ENCODE measurements around the gene NPAS4.

The NPAS4 gene

GRCh38 chr11:66388780-66389386 is 32.0 kb upstream of the NPAS4 start:
- no peak overlapping the region for H3K4me3 ChIP-seq (replicated peaks; ENCODE audit: low read depth, low read length)
- no peak for DNase-seq (ENCODE audit: extremely low read depth, low read depth)
- TF ChIP-seq, protein P1, sequence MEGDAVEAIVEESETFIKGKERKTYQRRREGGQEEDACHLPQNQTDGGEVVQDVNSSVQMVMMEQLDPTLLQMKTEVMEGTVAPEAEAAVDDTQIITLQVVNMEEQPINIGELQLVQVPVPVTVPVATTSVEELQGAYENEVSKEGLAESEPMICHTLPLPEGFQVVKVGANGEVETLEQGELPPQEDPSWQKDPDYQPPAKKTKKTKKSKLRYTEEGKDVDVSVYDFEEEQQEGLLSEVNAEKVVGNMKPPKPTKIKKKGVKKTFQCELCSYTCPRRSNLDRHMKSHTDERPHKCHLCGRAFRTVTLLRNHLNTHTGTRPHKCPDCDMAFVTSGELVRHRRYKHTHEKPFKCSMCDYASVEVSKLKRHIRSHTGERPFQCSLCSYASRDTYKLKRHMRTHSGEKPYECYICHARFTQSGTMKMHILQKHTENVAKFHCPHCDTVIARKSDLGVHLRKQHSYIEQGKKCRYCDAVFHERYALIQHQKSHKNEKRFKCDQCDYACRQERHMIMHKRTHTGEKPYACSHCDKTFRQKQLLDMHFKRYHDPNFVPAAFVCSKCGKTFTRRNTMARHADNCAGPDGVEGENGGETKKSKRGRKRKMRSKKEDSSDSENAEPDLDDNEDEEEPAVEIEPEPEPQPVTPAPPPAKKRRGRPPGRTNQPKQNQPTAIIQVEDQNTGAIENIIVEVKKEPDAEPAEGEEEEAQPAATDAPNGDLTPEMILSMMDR (IDR thresholded peaks at IDR 0.05; ENCODE audit: low read depth, low read length, missing control alignments), result peak; percentile 95

GRCh38 chr11:66391322-66391721 is 29.5 kb upstream of the NPAS4 start:
- TF ChIP-seq, protein P1 (IDR thresholded peaks at IDR 0.05; ENCODE audit: low read depth, low read length, missing control alignments), result no peak
- DNase-seq (ENCODE audit: extremely low read depth, low read depth), result no peak
- H3K4me3 ChIP-seq (replicated peaks; ENCODE audit: low read depth, low read length), result no peak overlapping the region

DNA sequence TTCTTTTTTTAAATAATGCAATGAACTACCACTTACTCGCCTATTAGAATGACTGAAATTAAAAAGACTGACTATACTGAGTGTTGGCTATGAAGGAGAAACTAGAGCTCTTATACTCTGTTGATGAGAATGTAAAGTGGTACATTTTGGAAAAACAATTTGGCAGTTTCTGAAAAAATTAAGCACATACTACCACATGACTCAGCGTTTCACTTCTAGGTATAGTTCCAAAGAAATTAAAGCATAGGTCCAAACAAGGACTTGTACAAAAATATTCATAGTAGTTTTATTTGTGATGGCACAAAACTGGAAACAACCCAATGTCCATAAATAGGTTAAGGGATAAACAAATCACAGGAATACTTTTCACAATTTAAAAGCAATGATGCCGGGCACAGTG is 26.9 kb upstream of the NPAS4 start:
- TF ChIP-seq, protein P1 (IDR thresholded peaks at IDR 0.05; ENCODE audit: low read depth, low read length, missing control alignments), result no peak
- H3K4me3 ChIP-seq (replicated peaks; ENCODE audit: low read depth, low read length), result no peak overlapping the region

DNA sequence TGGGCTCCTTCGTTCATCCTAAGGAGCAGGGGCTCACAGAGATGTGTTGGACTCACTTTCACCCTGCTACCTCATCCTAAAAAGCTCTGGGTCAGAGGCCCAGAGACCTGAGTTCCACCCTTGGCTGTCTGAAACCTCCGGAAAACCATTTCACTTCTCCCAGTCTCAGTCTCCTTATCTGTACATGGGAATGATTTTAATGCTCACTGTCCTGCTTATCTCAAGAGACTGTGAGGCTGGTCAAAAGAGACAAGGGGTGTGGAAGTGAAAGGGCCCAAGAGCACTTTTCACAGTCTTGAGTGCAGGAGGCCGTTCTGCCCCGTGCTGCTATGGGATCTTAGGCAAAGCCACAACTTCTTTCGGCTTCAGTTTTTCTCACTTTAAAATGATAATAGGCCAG is 13.2 kb upstream of the NPAS4 start:
- no peak overlapping the region for H3K4me3 ChIP-seq (replicated peaks; ENCODE audit: low read depth, low read length)
- DNase-seq (ENCODE audit: extremely low read depth, low read depth), result no peak
- TF ChIP-seq, protein P1 (IDR thresholded peaks at IDR 0.05; ENCODE audit: low read depth, low read length, missing control alignments), result no peak

More for the DNA sequence above, 26.9 kb upstream of the NPAS4 start:
- no peak for DNase-seq (ENCODE audit: extremely low read depth, low read depth)

DNA sequence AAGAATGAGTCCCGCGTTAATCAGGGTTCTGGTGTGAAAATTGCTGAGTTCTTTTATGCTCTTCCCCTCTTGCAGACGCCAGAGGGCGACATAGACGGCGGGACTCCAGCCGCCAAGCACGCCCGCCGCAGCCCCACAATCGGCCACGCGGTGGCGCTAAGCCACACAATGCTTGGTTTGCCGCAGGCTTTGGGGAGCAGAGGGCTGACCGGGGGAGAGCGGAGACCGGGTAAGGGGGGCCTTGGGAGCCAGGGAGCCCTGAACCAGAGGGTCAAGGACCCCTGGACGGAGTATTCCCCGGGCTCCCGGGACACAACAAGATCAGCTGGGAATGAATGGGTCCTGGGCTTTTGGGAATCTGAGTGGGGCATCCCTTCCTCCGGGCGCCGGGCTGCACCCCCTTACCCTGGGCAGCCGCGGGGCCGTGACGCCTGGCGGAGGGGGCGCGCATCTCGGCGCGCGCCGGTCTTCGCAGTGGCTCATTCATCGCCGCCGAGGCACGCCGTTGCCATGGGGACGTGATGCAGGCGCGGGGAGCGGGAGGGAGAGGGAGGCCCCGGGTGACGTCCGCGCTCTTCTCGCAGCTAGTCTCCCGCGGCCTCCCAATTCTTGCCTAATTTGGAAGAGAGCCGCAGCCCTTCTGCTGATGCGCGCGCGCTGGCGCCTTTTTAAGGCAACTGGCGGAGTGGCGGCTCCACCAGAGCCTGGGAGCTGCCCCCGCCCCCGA is 12.2 kb upstream of the NPAS4 start:
- TF ChIP-seq, protein P1 (IDR thresholded peaks at IDR 0.05; ENCODE audit: low read depth, low read length, missing control alignments), result peak; percentile 100
- DNase-seq (ENCODE audit: extremely low read depth, low read depth), result peak; percentile 53
- H3K4me3 ChIP-seq (replicated peaks; ENCODE audit: low read depth, low read length), result peak overlapping the region; percentile 39

DNA sequence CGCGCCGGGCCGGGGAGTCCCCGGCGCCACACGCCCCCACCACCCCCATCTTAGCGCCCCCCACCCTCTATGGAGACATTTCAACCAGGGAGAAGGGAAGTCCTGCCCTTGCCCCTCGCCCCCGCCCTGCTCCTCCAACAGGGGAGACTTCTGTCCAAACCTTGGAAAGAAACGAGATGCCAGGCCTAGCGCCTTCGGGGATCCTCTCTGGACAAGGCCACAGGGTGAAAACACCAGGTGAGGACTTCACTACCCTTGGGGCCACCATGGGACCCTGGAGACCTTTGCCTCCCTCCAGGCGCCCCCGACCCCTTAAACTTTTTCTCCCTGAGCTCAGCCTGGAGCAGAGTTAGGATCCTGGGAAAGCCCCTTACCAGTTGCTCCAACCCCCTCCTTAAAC is 11.6 kb upstream of the NPAS4 start:
- no peak overlapping the region for H3K4me3 ChIP-seq (replicated peaks; ENCODE audit: low read depth, low read length)
- TF ChIP-seq, protein P1 (IDR thresholded peaks at IDR 0.05; ENCODE audit: low read depth, low read length, missing control alignments), result no peak
- DNase-seq (ENCODE audit: extremely low read depth, low read depth), result no peak

All from HFF-Myc (cell line).